Erythroblast (primary cell): ENCODE results near the gene LTBP4.

ENCODE experiments used
- GATA1 ChIP-seq: IDR thresholded peaks from 2 replicates; pipeline ENCODE4 v1.6.1; 2011; ENCODE audit warnings: low read depth, mild to moderate bottlenecking, control low read depth, low read length, moderate library complexity
- POLR2A ChIP-seq: IDR thresholded peaks from 2 replicates; pipeline ENCODE4 v1.6.1; 2011; ENCODE audit warnings: mild to moderate bottlenecking, low read length

DNA sequence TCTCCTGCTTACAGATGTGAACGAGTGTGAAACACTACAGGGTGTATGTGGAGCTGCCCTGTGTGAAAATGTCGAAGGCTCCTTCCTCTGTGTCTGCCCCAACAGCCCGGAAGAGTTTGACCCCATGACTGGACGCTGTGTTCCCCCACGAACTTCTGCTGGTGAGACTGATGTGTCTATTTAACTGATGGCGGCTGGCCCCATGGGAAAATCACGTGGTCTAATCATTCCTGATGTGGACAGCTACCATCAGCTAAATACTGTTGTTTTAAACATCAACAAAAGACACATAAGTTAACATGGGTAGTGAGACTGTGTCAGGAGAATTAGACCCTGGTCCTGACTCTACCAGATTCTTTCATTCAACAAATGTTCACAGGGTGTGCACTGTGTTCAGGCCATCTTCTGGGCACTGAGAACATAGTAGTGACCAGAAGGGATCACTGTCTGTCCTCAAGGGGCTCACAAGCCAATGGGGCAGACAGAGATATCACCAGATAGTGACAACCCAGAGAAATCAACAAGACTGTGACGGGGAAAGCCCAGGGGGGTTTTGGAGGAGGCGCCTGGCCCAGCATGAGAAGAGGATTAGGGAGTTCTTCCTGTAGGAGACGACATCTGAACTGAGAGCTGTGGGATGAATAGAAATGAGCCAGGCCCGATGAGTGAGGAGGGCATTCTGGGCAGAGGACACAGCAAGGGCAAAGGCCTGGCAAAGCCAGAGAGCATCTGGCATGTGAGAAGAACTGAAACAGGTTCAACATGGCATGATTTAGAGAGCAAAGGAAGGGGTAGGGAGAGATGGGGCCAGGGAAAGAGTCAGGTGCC is 18.4 kb downstream of the LTBP4 start:
- TF ChIP-seq POLR2A (no peak), GATA1 (no peak)
